WI38 (cell line): ENCODE measurements around the gene IBSP.

Source experiments
- H3K4me3 ChIP-seq: 2 replicates; pipeline ENCODE4 v1.5.1; 2011; ENCODE audit warnings: low read depth, mild to moderate bottlenecking, control low read depth, low read length
- CTCF ChIP-seq: IDR thresholded peaks from 2 replicates; pipeline ENCODE4 v1.5.1; 2012; ENCODE audit warnings: low read depth, mild to moderate bottlenecking, control low read depth, low read length

IBSP gene

DNA sequence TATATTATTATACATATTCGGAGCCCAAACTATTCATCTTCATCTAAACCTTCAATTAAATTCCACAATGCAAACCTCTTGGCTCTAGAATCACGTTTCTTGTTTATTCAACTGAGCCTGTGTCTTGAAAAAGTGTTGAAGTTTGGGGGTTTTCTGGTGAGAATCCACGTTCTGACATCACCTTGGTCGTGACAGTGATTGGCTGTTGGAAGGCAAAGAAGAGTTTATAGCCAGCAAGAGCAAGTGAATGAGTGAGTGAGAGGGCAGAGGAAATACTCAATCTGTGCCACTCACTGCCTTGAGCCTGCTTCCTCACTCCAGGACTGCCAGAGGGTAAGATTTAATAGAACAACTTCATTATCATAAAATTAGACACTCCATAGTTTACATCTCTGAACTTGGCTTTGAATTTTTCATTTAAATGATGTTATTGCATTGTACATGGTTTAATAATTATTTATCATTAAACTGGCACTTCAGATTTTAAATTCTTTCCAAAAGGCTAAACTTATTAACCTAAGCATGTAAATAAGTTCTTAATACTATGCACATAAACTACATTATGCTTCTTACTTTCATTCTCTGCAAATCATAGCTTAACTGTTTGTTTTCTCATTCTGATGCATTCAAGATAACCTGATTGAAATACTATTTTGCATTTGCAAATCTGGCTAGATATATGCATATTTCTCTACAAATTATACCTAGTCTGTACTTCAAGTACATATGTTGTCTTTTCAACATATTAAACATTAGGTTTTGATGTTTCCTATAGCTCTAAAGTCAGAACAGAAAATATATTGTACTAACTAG, at the start of gene IBSP:
TSS of gene IBSP (plus strand) at position 254 of the 813 bp plus-strand sequence. CDS start 2,808 bp downstream, outside the sequence.
- no peak within 1 kb of the TSS for H3K4me3 ChIP-seq
- no peak for TF ChIP-seq CTCF

GRCh38 chr4:87749883-87750282, 49.5 kb upstream of the IBSP start:
- H3K4me3 ChIP-seq: no peak overlapping the region
- no peak for TF ChIP-seq CTCF

DNA sequence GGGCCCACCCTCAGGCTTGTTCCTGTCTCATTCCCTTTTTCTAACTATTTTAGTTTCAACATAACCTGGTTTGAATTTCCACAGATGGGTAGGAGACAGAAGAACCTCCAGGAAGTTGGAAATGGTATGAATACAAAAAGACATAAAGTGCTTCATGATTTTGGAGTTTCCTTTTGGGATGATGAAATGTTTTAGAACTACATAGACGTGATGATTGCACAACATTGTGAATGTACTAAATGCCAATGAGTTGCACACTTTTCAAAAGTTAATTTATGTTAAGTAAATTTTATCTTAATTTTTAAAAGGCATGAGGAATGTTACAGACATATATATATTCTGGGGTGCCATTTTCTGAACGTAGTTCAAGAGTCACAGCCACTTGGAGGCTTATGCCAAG, 41.1 kb upstream of the IBSP start:
- no peak overlapping the region for H3K4me3 ChIP-seq
- no peak for TF ChIP-seq CTCF

GRCh38 chr4:87762311-87762710, 37.0 kb upstream of the IBSP start:
- no peak for TF ChIP-seq CTCF
- H3K4me3 ChIP-seq: no peak overlapping the region

DNA sequence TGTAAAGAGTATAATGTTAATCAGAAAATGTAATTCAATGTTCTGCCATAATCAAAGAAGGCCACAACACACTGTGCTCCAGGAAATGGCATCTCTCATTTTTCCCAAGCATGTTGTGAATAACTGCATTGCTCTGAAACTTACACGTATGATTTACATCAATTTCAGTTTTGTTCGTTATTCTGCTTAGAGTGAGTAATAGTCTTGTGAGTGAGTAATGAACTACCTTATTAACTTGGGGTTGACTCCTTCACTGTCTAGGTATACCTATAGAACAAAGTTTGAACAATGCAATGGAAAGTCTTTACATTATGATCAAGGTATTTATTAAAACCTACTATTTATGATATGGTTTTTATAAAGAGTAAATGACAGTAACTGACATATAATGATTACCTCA, 17.8 kb upstream of the IBSP start:
- TF ChIP-seq CTCF: no peak

GRCh38 chr4:87783781-87784180, 15.6 kb upstream of the IBSP start:
- H3K4me3 ChIP-seq: no peak overlapping the region
- TF ChIP-seq CTCF: no peak

More for the DNA sequence above, 17.8 kb upstream of the IBSP start:
- H3K4me3 ChIP-seq: no peak overlapping the region

GRCh38 chr4:87785731-87786509, 13.4 kb upstream of the IBSP start:
- H3K4me3 ChIP-seq: no peak overlapping the region
- TF ChIP-seq CTCF: no peak
